ENCODE measurements around the gene VSIG10L. TPM values are rescaled to one million over a fixed set of nuclear protein-coding genes. Genes with fewer than 3 reads are reported as not detected.

VSIG10L gene
- polyA plus RNA-seq, 2 of the 4 experiments (the other 2 are of a cell fraction): 6.7 to 9.2 TPM

- TF ChIP-seq POLR2AphosphoS2 (conservative IDR thresholded peaks at IDR 0.05; ENCODE audit: low read length): no peak
- peak; percentile 35; the same call in 1 of the 3 replicates for TF ChIP-seq BCL3 (IDR thresholded peaks at IDR 0.05)
- TF ChIP-seq RAD21 (conservative IDR thresholded peaks at IDR 0.05 in 1 of 2, IDR thresholded peaks at IDR 0.05 in 1 of 2): peak in 1 of 2 experiments; percentile 18; a peak in 1 of 5 replicates
- TF ChIP-seq JUNB (IDR thresholded peaks at IDR 0.05): no peak
- TF ChIP-seq BHLHE40 (IDR thresholded peaks at IDR 0.05; ENCODE audit: low read depth, low read length): no peak
- TF ChIP-seq PHF8 (IDR thresholded peaks at IDR 0.05; ENCODE audit: borderline replicate concordance, low read depth): peak; percentile 77
- 0 out of 2 replicates have a peak, but pooled peaks have one; percentile 49 for TF ChIP-seq TP53 (CRISPR knock-in tag; IDR thresholded peaks at IDR 0.05)
- peak; percentile 92 for TF ChIP-seq POLR2A (IDR thresholded peaks at IDR 0.05; ENCODE audit: low read length)
- TF ChIP-seq CBX2 (IDR thresholded peaks at IDR 0.05; ENCODE audit: borderline replicate concordance, low read depth): no peak
- TF ChIP-seq TFCP2L1 (CRISPR knock-in tag; IDR thresholded peaks at IDR 0.05): 0 out of 2 replicates have a peak, but pooled peaks have one; percentile 34
- no peak for TF ChIP-seq MYC (IDR thresholded peaks at IDR 0.05; ENCODE audit: borderline replicate concordance, low read length)
- peak; percentile 25; the same call in 1 of the 2 replicates for TF ChIP-seq MAZ (IDR thresholded peaks at IDR 0.05; ENCODE audit: borderline replicate concordance, low read depth, low read length)
- no peak for TF ChIP-seq FOSL2 (IDR thresholded peaks at IDR 0.05)
- no peak for TF ChIP-seq FOSL2 (CRISPR knock-in tag; IDR thresholded peaks at IDR 0.05)
- TF ChIP-seq MAFK (IDR thresholded peaks at IDR 0.05; ENCODE audit: partially characterized antibody): no peak
- no peak for TF ChIP-seq GATA3 (IDR thresholded peaks at IDR 0.05; ENCODE audit: borderline replicate concordance)
- TF ChIP-seq CEBPB (IDR thresholded peaks at IDR 0.05): no peak
- TF ChIP-seq E2F6 (IDR thresholded peaks at IDR 0.05; ENCODE audit: borderline replicate concordance, low read depth): 0 out of 2 replicates have a peak, but pooled peaks have one; percentile 65
- no peak for TF ChIP-seq HOXA7 (CRISPR knock-in tag; IDR thresholded peaks at IDR 0.05)
- no peak for TF ChIP-seq NFE2L2 (conservative IDR thresholded peaks at IDR 0.05; ENCODE audit: low read length)
- TF ChIP-seq JUN (IDR thresholded peaks at IDR 0.05): peak; percentile 29 to 80; a peak in 4 of 5 replicates
- TF ChIP-seq MAX (IDR thresholded peaks at IDR 0.05): peak; percentile 89
- TF ChIP-seq SREBF2 (IDR thresholded peaks at IDR 0.05): no peak
- WGBS (ENCODE audit: missing lambda C conversion rate): 2% methylated on average over 34 of the region's 64 CpGs
- peak; percentile 93 to 99 for DNase-seq (ENCODE audit: low read depth in 1 of 2, low spot score in 1 of 2)
- FAIRE-seq: no peak
- Histone ChIP-seq H3K27ac (peak overlapping the region; percentile 96 to 97), H3K4me2 (peak overlapping the region; percentile 99), H3K9me3 (no peaks in the 10 kb centered on the region), H3K4me3 (peak overlapping the region; percentile 61), H3K4me1 (peaks cover 33% of the 10 kb centered on the region)
- ATAC-seq: peak; percentile 57 to 82
- ChIA-PET POLR2A (interaction anchor here (0.6 to 1.8 kb wide), 9 partner anchors 8 to 822 kb away, joined by 3 to 59 read pairs (median 3); partner anchors contain the start of gene PPP2R1A), CTCF (interaction anchor here (1.0 to 5.7 kb wide), 8 partner anchors 14 to 294 kb away, joined by 3 to 28 read pairs (median 5); no protein-coding TSS in a partner anchor)
Observed at GRCh38 chr19:51367565-51368365, 25.8 kb upstream of the VSIG10L start.

GRCh38 chr19:51367255-51367564 lies 25.3 kb upstream of the VSIG10L start:
- ATAC-seq (peak in 1 of 2 experiments; percentile 9; a peak in 3 of 6 replicates), DNase-seq (ENCODE audit: low read depth in 1 of 2, low spot score in 1 of 2) (no peak), FAIRE-seq (no peak)
- peak overlapping the region; percentile 87 to 96 for H3K27ac ChIP-seq
- ChIA-PET CTCF (interaction anchor here (1.2 to 5.7 kb wide), 5 partner anchors 14 to 54 kb away, joined by 3 to 28 read pairs (median 7); no protein-coding TSS in a partner anchor), POLR2A (interaction anchor here (0.6 to 1.8 kb wide), 9 partner anchors 8 to 822 kb away, joined by 3 to 59 read pairs (median 3); partner anchors contain the start of gene PPP2R1A)
- peak overlapping the region; percentile 90 for H3K4me2 ChIP-seq
- peak overlapping the region; percentile 61 for H3K4me3 ChIP-seq
- H3K9me3 ChIP-seq: no peaks in the 10 kb centered on the region
- peaks cover 39% of the 10 kb centered on the region for H3K4me1 ChIP-seq
- TF ChIP-seq JUN (IDR thresholded peaks at IDR 0.05) (no peak; a peak in 1 of 5 replicates), POLR2A (IDR thresholded peaks at IDR 0.05; ENCODE audit: low read length) (peak; percentile 42)
- 1% methylated on average over 9 of the region's 15 CpGs for WGBS (ENCODE audit: missing lambda C conversion rate)
